ENCODE data around the gene GLB1L3.

The GLB1L3 gene

DNA sequence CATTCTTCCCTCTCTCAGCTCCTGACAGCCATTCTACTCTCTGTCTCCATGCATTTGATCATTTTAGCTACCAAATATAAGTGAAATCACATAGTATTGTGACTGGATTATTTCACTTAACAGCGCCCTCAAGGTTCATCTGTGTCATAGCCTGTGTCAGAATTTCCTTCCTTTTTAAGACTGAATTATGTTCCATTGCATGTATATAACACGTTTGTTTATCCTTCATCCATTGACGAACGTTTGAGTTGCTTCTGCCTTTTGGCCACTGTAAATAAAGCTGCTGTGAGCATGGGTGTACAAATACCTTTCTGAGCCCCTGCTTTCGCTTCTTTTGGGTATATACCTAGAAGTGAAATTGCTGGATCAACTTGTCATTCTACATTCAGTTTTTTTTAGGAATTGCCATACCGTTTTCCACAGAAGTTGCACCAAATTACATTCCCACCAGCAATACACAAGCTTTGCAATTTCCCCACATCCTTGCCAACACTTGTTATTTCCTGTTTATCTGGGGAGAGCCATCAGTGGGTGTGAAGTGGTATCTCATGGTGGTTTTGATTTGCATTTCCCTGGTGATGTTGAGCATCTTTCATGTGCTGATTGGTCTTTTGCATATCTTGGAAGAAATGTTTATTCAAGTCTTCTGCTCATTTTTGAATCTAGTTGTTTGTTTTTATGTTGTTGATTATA, 73.1 kb downstream of the GLB1L3 start:
- no peak overlapping the region for H3K27ac Mint-ChIP-seq
- no peak overlapping the region for H3K4me3 Mint-ChIP-seq
- peaks cover 4% of the 10 kb centered on the region for H3K4me1 Mint-ChIP-seq (ENCODE audit: low read depth)
- peaks cover 3% of the 10 kb centered on the region for H3K9me3 Mint-ChIP-seq (ENCODE audit: low read depth)
- peaks cover 4% of the 10 kb centered on the region for H3K36me3 Mint-ChIP-seq
- no peaks in the 10 kb centered on the region for H3K27me3 Mint-ChIP-seq

DNA sequence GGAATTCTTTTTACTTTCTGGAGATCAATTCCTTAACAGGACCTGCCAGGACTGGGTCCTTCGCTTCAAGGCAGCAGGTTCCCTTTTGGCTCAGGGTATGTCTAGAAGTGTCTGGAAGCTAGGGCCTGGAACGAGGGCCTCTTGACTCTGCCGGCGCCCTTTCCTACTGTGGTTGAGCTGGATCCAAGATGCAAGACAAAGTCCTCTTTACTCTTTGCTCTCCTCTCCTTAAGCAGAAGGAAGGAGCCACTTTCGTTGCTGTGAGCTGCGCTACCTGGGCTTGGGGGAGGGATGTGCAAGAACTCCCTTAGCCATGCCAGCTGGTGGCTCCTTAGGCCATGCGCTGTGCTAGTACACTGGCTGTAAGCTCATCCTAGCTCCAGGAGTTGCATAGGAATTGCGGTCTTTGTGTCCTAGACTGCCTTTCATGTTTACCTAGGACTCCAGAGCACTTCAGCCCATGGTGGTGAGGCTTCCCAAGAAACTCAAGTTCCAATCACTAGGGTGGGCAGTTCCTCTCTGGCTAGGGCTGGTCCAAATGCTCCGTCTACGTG, 73.7 kb downstream of the GLB1L3 start:
- H3K27me3 Mint-ChIP-seq = no peaks in the 10 kb centered on the region
- H3K36me3 Mint-ChIP-seq = peaks cover 4% of the 10 kb centered on the region
- no peak overlapping the region for H3K27ac Mint-ChIP-seq
- H3K4me1 Mint-ChIP-seq (ENCODE audit: low read depth) = peaks cover 4% of the 10 kb centered on the region
- peaks cover 3% of the 10 kb centered on the region for H3K9me3 Mint-ChIP-seq (ENCODE audit: low read depth)
- H3K4me3 Mint-ChIP-seq = no peak overlapping the region

DNA sequence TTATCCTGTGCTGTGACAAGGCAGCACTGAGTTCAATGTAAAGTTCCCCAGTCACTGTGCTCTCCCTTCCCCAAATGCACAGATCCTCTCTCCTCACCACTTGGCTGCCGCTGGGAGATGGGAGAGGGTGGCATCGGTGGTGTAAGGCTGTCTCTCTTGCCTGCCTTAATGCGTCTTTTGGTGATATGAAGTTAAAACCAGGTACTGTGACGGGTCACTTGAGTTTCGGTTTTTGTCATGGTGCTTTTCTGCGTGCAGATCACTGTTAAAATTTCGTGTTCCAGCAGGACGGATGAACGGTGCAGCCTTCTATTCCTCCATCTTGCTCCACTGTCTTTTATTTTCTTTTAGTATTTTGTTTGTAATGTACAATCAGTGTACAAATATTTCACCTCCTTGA, 74.2 kb downstream of the GLB1L3 start:
- Mint-ChIP-seq H3K4me3 (no peak overlapping the region), H3K4me1 (ENCODE audit: low read depth) (peaks cover 4% of the 10 kb centered on the region), H3K27ac (no peak overlapping the region), H3K27me3 (no peaks in the 10 kb centered on the region), H3K36me3 (peaks cover 4% of the 10 kb centered on the region), H3K9me3 (ENCODE audit: low read depth) (peaks cover 3% of the 10 kb centered on the region)

DNA sequence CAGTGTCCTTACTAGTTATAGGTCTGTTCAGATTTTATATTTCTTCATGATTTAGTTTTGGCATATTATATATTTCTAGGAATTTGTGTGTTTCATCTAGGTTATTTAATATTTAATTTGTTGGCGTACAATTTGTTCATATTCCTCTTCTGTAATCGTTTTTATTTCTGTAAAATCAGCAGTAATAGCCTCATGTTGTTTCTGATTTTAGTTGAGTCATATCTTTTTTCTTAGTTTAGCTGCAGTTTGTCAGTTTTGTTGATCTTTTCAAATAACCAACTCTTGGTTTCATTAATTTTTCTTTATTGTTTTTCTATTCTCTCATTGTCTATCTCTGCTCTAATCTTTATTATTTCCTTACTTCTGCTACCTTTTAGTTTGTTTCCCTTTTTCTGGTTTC, 75.9 kb downstream of the GLB1L3 start:
- H3K36me3 Mint-ChIP-seq = peaks cover 2% of the 10 kb centered on the region
- peaks cover 4% of the 10 kb centered on the region for H3K4me1 Mint-ChIP-seq (ENCODE audit: low read depth)
- no peak overlapping the region for H3K27ac Mint-ChIP-seq
- H3K27me3 Mint-ChIP-seq = no peaks in the 10 kb centered on the region
- no peak overlapping the region for H3K4me3 Mint-ChIP-seq
- peaks cover 3% of the 10 kb centered on the region for H3K9me3 Mint-ChIP-seq (ENCODE audit: low read depth)

DNA sequence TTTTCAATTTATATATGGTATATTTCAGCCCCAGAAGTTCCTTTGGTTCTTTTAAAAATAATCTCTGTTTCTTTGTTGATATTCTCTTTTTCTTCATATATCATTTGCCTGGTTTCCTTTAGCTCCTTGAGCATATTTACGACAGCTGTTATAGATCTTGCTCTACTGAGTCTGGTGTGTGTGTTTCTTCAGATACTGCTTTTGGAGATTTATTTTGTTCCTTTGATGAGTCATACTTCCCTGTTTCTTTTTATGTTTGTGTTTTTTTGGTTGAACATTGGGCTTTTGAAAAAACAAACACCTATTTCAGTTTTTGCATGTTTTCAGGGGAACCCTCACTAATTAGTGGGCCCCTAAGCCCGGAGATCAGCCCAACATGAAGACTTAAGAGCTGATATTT, 79.0 kb downstream of the GLB1L3 start:
- peaks cover 2% of the 10 kb centered on the region for H3K36me3 Mint-ChIP-seq
- peaks cover 7% of the 10 kb centered on the region for H3K4me1 Mint-ChIP-seq (ENCODE audit: low read depth)
- no peak overlapping the region for H3K4me3 Mint-ChIP-seq
- H3K9me3 Mint-ChIP-seq (ENCODE audit: low read depth) = peaks cover 3% of the 10 kb centered on the region
- H3K27ac Mint-ChIP-seq = no peak overlapping the region
- peaks cover 5% of the 10 kb centered on the region for H3K27me3 Mint-ChIP-seq

DNA sequence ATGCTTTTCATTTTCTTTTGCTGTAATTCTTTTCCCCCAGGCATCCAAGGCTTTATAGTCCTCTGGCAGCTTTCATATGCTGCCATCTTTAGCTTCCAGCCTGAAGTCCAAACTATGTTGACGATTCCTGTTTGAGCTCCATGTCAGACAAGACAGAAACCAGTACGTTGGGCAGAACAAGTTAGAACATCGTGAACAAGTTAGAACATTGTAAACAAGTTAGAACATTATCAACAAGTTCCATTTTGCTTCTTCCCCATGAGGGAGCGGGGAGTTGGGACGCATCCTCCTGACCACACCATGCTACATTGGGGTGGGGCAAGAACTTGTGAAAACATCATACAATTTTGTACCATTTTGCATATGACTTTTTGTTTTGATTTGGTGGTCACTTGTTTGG, 79.5 kb downstream of the GLB1L3 start:
- Mint-ChIP-seq H3K4me1 (ENCODE audit: low read depth) (peaks cover 8% of the 10 kb centered on the region), H3K36me3 (peaks cover 2% of the 10 kb centered on the region), H3K9me3 (ENCODE audit: low read depth) (peaks cover 3% of the 10 kb centered on the region), H3K4me3 (no peak overlapping the region), H3K27ac (no peak overlapping the region), H3K27me3 (peaks cover 7% of the 10 kb centered on the region)

DNA sequence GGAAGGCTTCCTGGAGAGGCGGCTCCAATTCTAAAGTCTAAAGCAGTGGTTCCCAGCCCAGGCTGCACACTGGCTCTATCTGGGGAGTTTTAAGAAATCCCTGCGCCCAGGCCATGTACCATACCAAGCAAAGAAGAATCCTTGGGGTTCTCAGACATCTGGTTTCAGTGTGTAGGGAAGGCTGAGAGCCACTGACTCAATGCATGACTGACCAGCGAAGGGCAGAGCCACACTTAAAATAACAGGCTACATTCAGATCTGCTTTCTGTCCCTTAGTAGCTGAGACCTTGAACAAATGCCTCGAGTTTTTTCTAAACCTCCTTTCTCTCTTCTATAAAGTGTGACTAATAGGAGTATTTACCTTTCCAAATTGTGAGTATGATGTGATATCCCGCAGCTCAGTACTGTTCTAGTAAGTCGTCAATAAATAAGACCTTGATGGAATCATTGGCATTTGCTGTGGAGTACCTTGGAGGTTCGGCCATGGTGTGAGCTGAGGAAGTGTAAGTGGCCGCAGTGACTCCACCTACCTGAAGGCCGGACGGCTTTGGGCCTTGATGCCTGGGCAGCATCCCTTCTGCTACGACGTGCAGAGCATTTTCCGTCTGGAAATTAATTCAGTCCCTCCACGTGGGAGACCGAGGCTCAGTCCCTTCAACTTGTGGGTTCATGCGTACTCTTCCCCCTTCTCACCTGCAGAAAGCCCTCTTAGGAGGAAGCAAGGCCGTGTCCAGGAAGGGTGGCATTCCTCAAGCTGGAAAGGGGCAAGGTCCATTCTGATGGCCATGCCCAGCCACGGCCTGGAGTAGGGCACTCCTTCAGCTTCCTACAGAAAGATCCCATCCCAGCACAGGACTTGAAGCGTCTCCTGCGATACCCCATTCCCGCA, 80.7 kb downstream of the GLB1L3 start:
- Mint-ChIP-seq H3K4me1 (ENCODE audit: low read depth) (peaks cover 14% of the 10 kb centered on the region), H3K9me3 (ENCODE audit: low read depth) (peaks cover 3% of the 10 kb centered on the region), H3K27ac (no peak overlapping the region), H3K4me3 (no peak overlapping the region), H3K27me3 (peaks cover 8% of the 10 kb centered on the region), H3K36me3 (peaks cover 3% of the 10 kb centered on the region)

DNA sequence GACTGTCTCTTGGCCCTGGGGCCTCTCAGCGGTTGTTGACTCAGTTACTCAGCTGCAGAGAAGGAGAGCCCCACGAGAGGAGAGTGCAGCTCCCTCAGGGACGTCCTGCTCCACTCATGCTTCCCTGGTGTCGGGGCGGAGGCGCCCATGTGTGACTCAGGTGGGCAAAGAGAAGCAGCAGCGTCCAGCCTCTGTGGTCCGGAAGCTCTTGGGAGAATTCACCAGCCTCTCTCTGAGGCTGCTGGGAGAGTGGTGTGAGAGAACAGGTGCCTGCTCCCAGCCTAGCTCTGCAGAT, 81.3 kb downstream of the GLB1L3 start:
- no peak overlapping the region for H3K27ac Mint-ChIP-seq
- no peak overlapping the region for H3K4me3 Mint-ChIP-seq
- peaks cover 3% of the 10 kb centered on the region for H3K9me3 Mint-ChIP-seq (ENCODE audit: low read depth)
- peaks cover 8% of the 10 kb centered on the region for H3K27me3 Mint-ChIP-seq
- peaks cover 5% of the 10 kb centered on the region for H3K36me3 Mint-ChIP-seq
- peaks cover 16% of the 10 kb centered on the region for H3K4me1 Mint-ChIP-seq (ENCODE audit: low read depth)

DNA sequence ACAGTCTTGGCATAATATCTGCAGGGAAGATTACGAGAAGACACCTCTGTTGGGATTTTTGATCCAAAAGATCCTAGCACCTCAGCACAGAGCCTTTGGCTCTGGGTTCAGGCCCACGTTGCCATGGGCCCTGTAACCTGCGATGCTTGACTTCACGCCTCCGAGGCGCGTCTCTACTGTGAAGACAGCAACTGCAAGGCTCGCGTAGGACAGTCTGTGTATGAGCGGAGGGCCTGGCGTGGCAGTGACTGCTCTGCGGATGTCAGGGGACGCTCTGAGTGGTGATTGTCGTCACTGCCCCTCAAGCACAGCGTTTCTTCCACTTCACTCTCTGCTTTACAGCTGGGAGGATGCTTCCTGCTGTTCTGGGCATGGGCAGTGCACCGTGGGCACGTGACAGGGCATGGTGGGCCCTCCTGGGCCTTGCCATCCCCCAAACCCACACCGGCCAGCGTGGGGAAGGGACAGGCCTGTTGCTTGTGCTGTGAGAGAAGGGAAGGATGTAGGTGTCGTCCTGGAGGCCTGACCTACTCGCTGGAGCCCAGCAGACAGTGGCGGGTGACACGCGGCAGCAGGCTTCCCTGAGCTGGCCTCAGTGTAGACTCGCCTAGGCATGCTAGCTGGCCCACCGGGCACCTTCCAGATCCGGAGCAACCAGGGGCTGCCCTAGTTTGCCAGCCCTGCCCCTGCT, 82.1 kb downstream of the GLB1L3 start:
- peaks cover 3% of the 10 kb centered on the region for H3K9me3 Mint-ChIP-seq (ENCODE audit: low read depth)
- H3K4me1 Mint-ChIP-seq (ENCODE audit: low read depth) = peaks cover 16% of the 10 kb centered on the region
- peaks cover 5% of the 10 kb centered on the region for H3K36me3 Mint-ChIP-seq
- H3K27ac Mint-ChIP-seq = no peak overlapping the region
- peaks cover 8% of the 10 kb centered on the region for H3K27me3 Mint-ChIP-seq
- H3K4me3 Mint-ChIP-seq = no peak overlapping the region

DNA sequence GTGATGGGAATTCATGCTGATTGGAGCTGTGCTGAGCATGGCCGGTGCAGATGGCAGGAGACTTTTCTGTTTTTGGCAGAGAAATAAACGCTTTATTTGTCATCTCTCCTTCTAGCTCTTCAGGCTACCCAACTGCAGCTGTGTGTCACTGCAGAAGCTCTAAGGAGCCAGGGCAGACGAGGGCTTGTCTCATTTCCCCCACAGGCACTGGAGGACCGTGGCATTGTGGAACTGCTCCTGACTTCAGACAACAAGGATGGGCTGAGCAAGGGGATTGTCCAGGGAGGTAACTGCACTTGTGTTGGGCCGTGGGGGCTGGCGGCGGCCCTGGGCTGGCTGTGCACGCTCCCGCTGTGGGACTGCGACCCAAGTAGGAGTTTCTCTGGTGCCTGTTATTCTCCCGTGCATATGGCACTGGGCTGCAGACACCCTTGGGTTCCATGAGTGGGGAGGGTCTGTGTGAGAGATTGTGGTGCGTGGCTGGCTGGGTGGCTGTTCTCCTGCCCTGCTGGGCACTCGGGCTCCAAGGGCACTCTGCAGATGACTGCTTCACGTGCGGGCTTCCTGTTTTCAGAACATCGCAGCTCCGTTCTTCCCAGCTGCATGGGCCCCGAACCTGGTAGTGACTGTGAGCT, 82.8 kb downstream of the GLB1L3 start:
- Mint-ChIP-seq H3K27ac (no peak overlapping the region), H3K4me3 (no peak overlapping the region), H3K27me3 (peaks cover 8% of the 10 kb centered on the region), H3K4me1 (ENCODE audit: low read depth) (peaks cover 16% of the 10 kb centered on the region), H3K9me3 (ENCODE audit: low read depth) (no peaks in the 10 kb centered on the region), H3K36me3 (peaks cover 3% of the 10 kb centered on the region)

DNA sequence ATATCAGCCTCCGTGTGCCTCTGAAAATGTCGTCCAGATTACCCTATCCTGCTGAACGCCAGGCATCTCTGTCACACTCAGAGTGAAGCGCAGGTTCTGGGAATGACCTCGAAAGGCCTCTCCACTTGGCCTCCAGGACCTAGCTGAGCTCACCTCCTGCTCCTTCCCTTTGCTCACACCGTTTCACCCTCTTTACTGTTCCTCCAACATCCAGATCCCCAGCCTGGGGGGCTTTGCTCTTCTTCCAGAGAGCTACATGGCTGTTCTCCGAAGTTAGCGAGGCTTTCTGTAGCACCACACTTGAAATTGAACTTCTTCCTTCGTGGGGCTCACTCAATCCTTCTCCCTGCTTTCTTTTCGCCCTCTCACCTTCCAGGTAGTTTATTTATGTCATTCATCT, 83.5 kb downstream of the GLB1L3 start:
- Mint-ChIP-seq H3K27me3 (peaks cover 8% of the 10 kb centered on the region), H3K27ac (no peak overlapping the region), H3K36me3 (peaks cover 3% of the 10 kb centered on the region), H3K9me3 (ENCODE audit: low read depth) (no peaks in the 10 kb centered on the region), H3K4me3 (no peak overlapping the region), H3K4me1 (ENCODE audit: low read depth) (peaks cover 16% of the 10 kb centered on the region)

DNA sequence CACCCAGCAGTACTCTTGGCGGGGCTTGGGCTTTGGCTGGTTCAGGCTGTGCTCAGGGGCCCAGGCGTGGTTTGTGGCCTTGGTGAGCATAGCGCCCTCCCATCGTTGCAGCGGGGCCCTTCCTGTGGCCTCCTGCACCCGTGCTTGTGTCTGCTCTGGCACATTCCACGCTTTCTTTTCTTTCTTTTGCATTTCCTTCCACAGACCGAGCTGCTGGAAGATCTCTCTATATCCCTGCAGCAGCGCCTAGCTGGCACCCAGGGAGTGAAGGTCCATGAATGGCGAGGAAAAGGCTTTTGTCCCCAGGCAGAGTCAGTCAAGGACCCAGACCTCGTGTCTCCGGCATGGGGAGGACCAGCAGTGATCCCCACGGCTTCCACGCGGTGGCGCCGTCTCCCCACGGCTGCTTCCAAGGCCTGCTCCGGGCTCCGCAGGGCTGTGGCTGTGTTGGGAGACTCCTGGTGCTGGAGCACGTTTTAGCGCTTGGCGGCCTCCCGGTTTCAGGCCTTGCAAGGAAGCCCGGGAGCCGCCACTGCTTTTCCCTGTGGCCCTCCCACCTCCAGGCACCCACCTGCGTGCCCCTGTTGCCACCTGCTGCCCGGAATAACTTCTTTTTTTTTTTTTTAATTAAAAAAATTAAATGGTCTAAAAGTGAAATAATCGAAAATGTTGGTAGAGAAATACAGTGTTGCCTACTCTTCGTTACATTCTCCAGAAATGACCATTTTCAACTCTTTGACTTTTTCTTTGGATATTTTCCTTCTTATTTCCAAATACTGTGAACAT, 84.1 kb downstream of the GLB1L3 start:
- Mint-ChIP-seq H3K4me3 (no peak overlapping the region), H3K4me1 (ENCODE audit: low read depth) (peaks cover 16% of the 10 kb centered on the region), H3K36me3 (peaks cover 3% of the 10 kb centered on the region), H3K27me3 (peaks cover 8% of the 10 kb centered on the region), H3K9me3 (ENCODE audit: low read depth) (no peaks in the 10 kb centered on the region), H3K27ac (no peak overlapping the region)

DNA sequence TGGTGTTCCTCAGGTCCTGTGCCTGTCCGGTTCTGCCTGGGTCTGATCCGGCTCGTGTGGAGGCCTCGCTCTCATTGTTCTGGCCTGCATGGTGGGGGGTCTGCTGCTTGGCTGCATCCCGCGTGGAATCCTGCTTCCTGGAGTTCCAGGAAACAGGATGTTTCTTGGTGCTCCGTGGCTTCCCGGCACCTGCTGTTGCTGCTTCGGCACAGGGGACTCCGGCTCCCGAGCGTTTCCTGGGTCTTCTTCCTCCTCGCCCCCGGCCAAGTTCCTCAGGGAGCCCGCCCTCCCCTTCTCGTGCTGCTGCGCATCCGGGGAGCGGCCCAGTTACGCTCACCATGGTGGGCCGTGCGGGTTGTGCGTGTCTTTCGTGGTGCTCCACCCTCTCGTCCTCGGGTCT, 85.5 kb downstream of the GLB1L3 start:
- H3K4me1 Mint-ChIP-seq (ENCODE audit: low read depth) = peaks cover 16% of the 10 kb centered on the region
- H3K36me3 Mint-ChIP-seq = peaks cover 3% of the 10 kb centered on the region
- no peaks in the 10 kb centered on the region for H3K9me3 Mint-ChIP-seq (ENCODE audit: low read depth)
- peaks cover 8% of the 10 kb centered on the region for H3K27me3 Mint-ChIP-seq
- H3K27ac Mint-ChIP-seq = peak overlapping the region; percentile 34
- no peak overlapping the region for H3K4me3 Mint-ChIP-seq
